ENCODE data around the gene CDC42BPA. TPM values are rescaled to one million over a fixed set of nuclear protein-coding genes. Genes with fewer than 3 reads are reported as not detected.

The CDC42BPA gene
- total and polyA plus RNA-seq, 2 experiments from 2014 or later, result 25.1 to 25.2 TPM

- no peak for DNase-seq (ENCODE audit: low read depth in 1 of 2, low spot score in 1 of 2)
- Histone ChIP-seq H3K4me3 (no peak overlapping the region), H3K9me3 (ENCODE audit: low read depth) (no peaks in the 10 kb centered on the region), H3K36me3 (no peaks in the 10 kb centered on the region), H3K27ac (no peak overlapping the region), H3K27me3 (no peaks in the 10 kb centered on the region), H3K4me1 (ENCODE audit: low read depth) (no peaks in the 10 kb centered on the region)
- TF ChIP-seq CTCF (IDR thresholded peaks at IDR 0.05; ENCODE audit: low read depth, low read length), result no peak
These were observed 12.2 kb upstream of the CDC42BPA start for GRCh38 chr1:227330279-227331076.

DNA sequence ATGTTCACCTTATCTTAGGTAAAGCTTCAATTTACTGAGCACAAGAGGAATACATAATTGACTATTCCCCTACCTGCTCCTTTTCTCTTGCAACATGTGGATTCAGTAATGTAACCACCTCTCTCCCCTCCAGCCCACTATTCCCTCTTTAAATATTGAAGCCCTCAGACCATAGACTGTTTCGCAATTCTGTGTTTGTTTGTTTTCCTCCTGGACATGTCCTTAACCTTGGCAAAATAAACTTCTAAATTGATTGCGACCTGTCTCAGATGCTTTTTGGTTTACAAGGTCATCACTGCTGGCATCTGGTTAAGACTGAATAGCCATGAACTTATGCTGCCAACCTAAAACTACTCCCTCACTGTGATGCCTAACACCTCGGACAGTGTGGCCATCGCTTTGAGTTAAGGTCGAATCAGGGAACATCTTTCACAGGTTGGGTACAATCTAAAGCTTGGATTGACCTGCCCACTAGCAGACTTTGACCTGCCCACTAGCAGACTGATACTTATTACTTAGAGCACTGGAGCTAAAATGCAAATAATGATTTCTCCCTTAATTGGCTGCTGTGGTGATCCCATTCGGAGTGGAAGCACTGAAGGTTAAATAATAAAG lies 10.2 kb upstream of the CDC42BPA start:
- Histone ChIP-seq H3K36me3 (no peaks in the 10 kb centered on the region), H3K4me3 (no peak overlapping the region), H3K9me3 (ENCODE audit: low read depth) (no peaks in the 10 kb centered on the region), H3K4me1 (ENCODE audit: low read depth) (no peaks in the 10 kb centered on the region), H3K27me3 (no peaks in the 10 kb centered on the region), H3K27ac (no peak overlapping the region)
- no peak for DNase-seq (ENCODE audit: low read depth in 1 of 2, low spot score in 1 of 2)
- TF ChIP-seq CTCF (IDR thresholded peaks at IDR 0.05; ENCODE audit: low read depth, low read length), result no peak

DNA sequence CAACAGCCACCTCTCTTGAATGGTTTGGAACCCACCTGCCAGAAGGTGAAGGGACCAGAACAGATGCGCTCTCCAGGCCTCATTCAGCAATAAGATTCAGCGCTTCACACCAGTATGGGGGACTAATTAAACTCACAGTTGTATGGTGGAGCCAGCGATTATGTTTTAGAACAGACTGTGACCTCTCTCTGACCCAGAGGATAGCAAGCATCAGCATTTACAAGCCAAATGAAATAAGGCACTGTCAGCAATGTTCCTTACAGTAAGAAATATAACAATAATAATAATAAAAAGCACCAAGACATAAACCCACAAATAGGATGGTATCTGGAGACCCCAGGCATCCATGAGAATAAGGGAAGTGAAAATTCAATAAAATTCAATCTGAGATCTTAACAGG lies 6.9 kb upstream of the CDC42BPA start:
- no peak for TF ChIP-seq CTCF (IDR thresholded peaks at IDR 0.05; ENCODE audit: low read depth, low read length)
- H3K4me1 ChIP-seq (ENCODE audit: low read depth), result no peaks in the 10 kb centered on the region
- DNase-seq (ENCODE audit: low read depth in 1 of 2, low spot score in 1 of 2), result no peak
- no peak overlapping the region for H3K4me3 ChIP-seq
- H3K36me3 ChIP-seq, result no peaks in the 10 kb centered on the region
- H3K27me3 ChIP-seq, result no peaks in the 10 kb centered on the region
- no peak overlapping the region for H3K27ac ChIP-seq
- no peaks in the 10 kb centered on the region for H3K9me3 ChIP-seq (ENCODE audit: low read depth)

GRCh38 chr1:227323967-227324268 lies 5.6 kb upstream of the CDC42BPA start:
- Histone ChIP-seq H3K4me1 (ENCODE audit: low read depth) (no peaks in the 10 kb centered on the region), H3K27ac (no peak overlapping the region), H3K9me3 (ENCODE audit: low read depth) (no peaks in the 10 kb centered on the region), H3K36me3 (no peaks in the 10 kb centered on the region), H3K27me3 (no peaks in the 10 kb centered on the region), H3K4me3 (no peak overlapping the region)
- TF ChIP-seq CTCF (IDR thresholded peaks at IDR 0.05; ENCODE audit: low read depth, low read length), result no peak
- DNase-seq (ENCODE audit: low read depth in 1 of 2, low spot score in 1 of 2), result no peak

DNA sequence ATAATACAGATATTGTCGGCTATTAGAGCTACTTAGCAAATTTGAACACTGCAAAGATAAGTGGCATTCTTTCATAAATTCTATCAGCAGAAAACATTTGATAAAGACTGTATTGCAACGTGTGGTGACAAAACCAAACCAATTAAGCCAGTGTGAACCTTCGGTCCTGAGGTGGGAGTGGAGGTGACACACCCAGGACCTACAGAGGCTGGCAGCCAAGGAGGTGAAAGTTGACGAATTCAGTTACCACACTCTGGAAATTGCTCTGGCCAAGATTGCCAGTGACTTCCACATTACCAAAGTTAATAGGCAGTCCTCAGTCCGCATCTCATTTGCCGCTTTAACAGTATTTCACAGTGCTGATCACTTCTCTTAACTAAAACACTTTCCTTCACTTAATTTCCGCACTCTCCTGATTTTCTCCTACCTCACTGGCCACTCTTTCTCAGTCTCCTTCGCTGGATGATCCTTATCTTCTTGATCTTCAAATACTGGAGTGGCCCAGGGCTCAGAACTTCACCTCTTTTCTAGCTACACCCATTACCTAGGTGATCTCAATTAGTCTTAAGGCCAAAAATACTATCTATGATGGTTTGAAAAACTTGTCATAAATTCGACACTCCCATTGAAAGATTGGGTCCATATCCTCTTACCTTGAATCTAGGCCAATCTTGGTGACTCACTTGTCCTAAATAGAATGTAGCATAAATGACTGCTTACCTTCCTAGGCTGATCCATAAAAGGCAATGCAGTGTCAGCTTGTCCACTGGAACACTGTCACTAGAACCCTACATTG lies 5.1 kb upstream of the CDC42BPA start:
- no peak overlapping the region for H3K4me3 ChIP-seq
- H3K4me1 ChIP-seq (ENCODE audit: low read depth), result no peaks in the 10 kb centered on the region
- H3K9me3 ChIP-seq (ENCODE audit: low read depth), result no peaks in the 10 kb centered on the region
- no peak for TF ChIP-seq CTCF (IDR thresholded peaks at IDR 0.05; ENCODE audit: low read depth, low read length)
- H3K27ac ChIP-seq, result no peak overlapping the region
- H3K36me3 ChIP-seq, result no peaks in the 10 kb centered on the region
- no peaks in the 10 kb centered on the region for H3K27me3 ChIP-seq
- DNase-seq (ENCODE audit: low read depth in 1 of 2, low spot score in 1 of 2), result no peak

Measured in cardiac muscle cell (in vitro differentiated cells and primary cell).